HG03159 (cell line): ENCODE measurements around the gene DPYSL4.

ENCODE experiments used
- ATAC-seq: cut with Tn5 transposase; IDR thresholded peaks from one replicate; pipeline ENCODE4 v1.9.1; 2021; ENCODE audit warnings: mild to moderate bottlenecking, moderate library complexity; ENCODE audit not compliant: unreplicated experiment

Gene DPYSL4

GRCh38 chr10:132176623-132177500, 9.9 kb upstream of the DPYSL4 start:
- ATAC-seq: no peak

- no peak for ATAC-seq
These were observed 8.7 kb upstream of the DPYSL4 start for GRCh38 chr10:132178046-132178445.

GRCh38 chr10:132178672-132179545, 7.8 kb upstream of the DPYSL4 start:
- ATAC-seq: no peak

- no peak for ATAC-seq
These were observed 7.0 kb upstream of the DPYSL4 start for GRCh38 chr10:132179551-132180392.

- no peak for ATAC-seq
These were observed 6.0 kb upstream of the DPYSL4 start for GRCh38 chr10:132180736-132181135.

- no peak for ATAC-seq
These were observed 4.9 kb upstream of the DPYSL4 start for GRCh38 chr10:132181691-132182425.

GRCh38 chr10:132182591-132182990, 4.2 kb upstream of the DPYSL4 start:
- ATAC-seq: no peak

GRCh38 chr10:132183046-132183445, 3.7 kb upstream of the DPYSL4 start:
- no peak for ATAC-seq

GRCh38 chr10:132184816-132185593, 1.7 kb upstream of the DPYSL4 start:
- no peak for ATAC-seq

GRCh38 chr10:132185601-132186487, 904 bp upstream of the DPYSL4 start:
- ATAC-seq: no peak

GRCh38 chr10:132187430-132188138, 836 bp downstream of the DPYSL4 start:
- no peak for ATAC-seq

GRCh38 chr10:132188331-132188730, 1.6 kb downstream of the DPYSL4 start:
- no peak for ATAC-seq

- no peak for ATAC-seq
These were observed 2.3 kb downstream of the DPYSL4 start for GRCh38 chr10:132189016-132189415.

GRCh38 chr10:132189810-132190422, 3.2 kb downstream of the DPYSL4 start:
- ATAC-seq: no peak

- no peak for ATAC-seq
These were observed 5.6 kb downstream of the DPYSL4 start for GRCh38 chr10:132192076-132192975.

- ATAC-seq: no peak
These were observed 6.4 kb downstream of the DPYSL4 start for GRCh38 chr10:132192991-132193665.
